H1 (cell line): ENCODE data around the gene SLC35F5. TPM values are rescaled to one million over a fixed set of nuclear protein-coding genes. Genes with fewer than 3 reads are reported as not detected.
A peak's percentile ranks its signal among the peaks of the same experiment; 100 is the strongest.

ENCODE experiments used
- CTCF ChIA-PET: fragments of 300-600 bp; sonication (Branson Sonifier 250); formaldehyde crosslinking; loops from one replicate; lab custom pipeline; 2021; ENCODE audit not compliant: partially characterized antibody; lab: Charles Lee
- POLR2A ChIA-PET: fragments of 300-600 bp; sonication (Branson Sonifier 250); formaldehyde crosslinking; loops from one replicate; lab custom pipeline; 2021; ENCODE audit warnings: inconsistent platforms; ENCODE audit not compliant: partially characterized antibody; lab: Charles Lee
- DNase-seq, 2 experiments: peaks; one replicate each; pipeline versions ENCODE4 v3.0.0 to v3.0.0-alpha.2; 2010 to 2022; ENCODE audit warnings: low spot score in 2 of 2, low read depth in 1 of 2, mixed read lengths in 1 of 2
- FAIRE-seq: peaks from 2 replicates; lab custom pipeline; 2011; peaks lifted over from hg19 to GRCh38; lab: Jason Lieb, UNC
- H2AFZ ChIP-seq: 2 replicates; pipeline ENCODE4 v1.8.1; 2012; ENCODE audit warnings: low read length, inconsistent platforms
- H2AK5ac ChIP-seq: 2 replicates; pipeline ENCODE4 v1.6.1; 2013; ENCODE audit warnings: low read depth, low read length
- H2BK120ac ChIP-seq: replicated peaks from 2 replicates; pipeline ENCODE3; 2013; ENCODE audit warnings: low read depth, low read length, inconsistent platforms
- H2BK12ac ChIP-seq: 2 replicates; pipeline ENCODE4 v1.6.1; 2013; ENCODE audit warnings: low read depth, low read length
- H2BK15ac ChIP-seq: 2 replicates; pipeline ENCODE4 v1.6.1; 2013; ENCODE audit warnings: low read length
- H2BK20ac ChIP-seq: 2 replicates; pipeline ENCODE4 v1.6.1; 2013; ENCODE audit warnings: low read length
- H2BK5ac ChIP-seq: 2 replicates; pipeline ENCODE4 v1.6.1; 2013; ENCODE audit warnings: low read depth, low read length
- H3K14ac ChIP-seq: 2 replicates; pipeline ENCODE4 v1.6.1; 2013; ENCODE audit warnings: inconsistent platforms; ENCODE audit not compliant: insufficient read length
- H3K18ac ChIP-seq: 2 replicates; pipeline ENCODE4 v1.6.1; 2013; ENCODE audit warnings: low read length; ENCODE audit errors: extremely low read depth
- H3K23ac ChIP-seq: 2 replicates; pipeline ENCODE4 v1.6.1; 2013; ENCODE audit warnings: inconsistent platforms; ENCODE audit not compliant: insufficient read length
- H3K23me2 ChIP-seq: 2 replicates; pipeline ENCODE4 v1.6.1; 2013; ENCODE audit warnings: low read depth, low read length
- H3K27ac ChIP-seq: 2 replicates; pipeline ENCODE4 v1.6.1; 2011; ENCODE audit warnings: low read depth, low read length, inconsistent platforms
- H3K27me3 ChIP-seq, 4 experiments: replicated peaks in 1 of 4; 1 replicate in 1 of 4; 2 replicates in 3 of 4; pipeline versions ENCODE4 v1.6.1 to v1.8.1; 2011 to 2013; ENCODE audit warnings: low read length in 3 of 4, mild to moderate bottlenecking in 3 of 4, inconsistent platforms in 2 of 4, mixed read lengths in 2 of 4, moderate library complexity in 1 of 4; ENCODE audit not compliant: control insufficient read depth in 3 of 4, insufficient read depth in 3 of 4; ENCODE audit errors: extremely low read depth in 1 of 4
- H3K36me3 ChIP-seq, 4 experiments: 2 replicates each; pipeline versions ENCODE4 v1.6.1 to v1.8.1; 2011 to 2013; ENCODE audit warnings: mild to moderate bottlenecking in 4 of 4, low read length in 3 of 4, moderate library complexity in 2 of 4, control low read depth in 1 of 4, inconsistent platforms in 1 of 4; ENCODE audit not compliant: insufficient read depth in 4 of 4, control insufficient read depth in 2 of 4
- H3K4ac ChIP-seq: replicated peaks from 2 replicates; pipeline ENCODE3; 2013; ENCODE audit warnings: low read length, low read depth, mixed read lengths, inconsistent platforms; ENCODE audit not compliant: insufficient read length
- H3K4me1 ChIP-seq, 4 experiments: replicated peaks in 1 of 4; 1 replicate in 1 of 4; 2 replicates in 3 of 4; pipeline versions ENCODE4 v1.6.1 to v1.8.1; 2011 to 2013; ENCODE audit warnings: low read length in 3 of 4, inconsistent platforms in 2 of 4, mixed read lengths in 1 of 4; ENCODE audit not compliant: insufficient read depth in 4 of 4, control insufficient read depth in 3 of 4
- H3K4me2 ChIP-seq, 2 experiments: 2 replicates each; pipeline versions ENCODE4 v1.6.1 to v1.8.1; 2011 to 2013; ENCODE audit warnings: low read depth in 2 of 2, low read length in 2 of 2, control low read depth in 1 of 2, inconsistent platforms in 1 of 2, mild to moderate bottlenecking in 1 of 2; ENCODE audit not compliant: insufficient read depth in 1 of 2
- H3K4me3 ChIP-seq, 4 experiments: fragments of 200-600, 300-600 bp in 1 of 4; sonication (generic), shearing (Covaris generic), sonication (Bioruptor Twin) in 1 of 4; 2 replicates each; pipeline versions ENCODE4 v1.5.1 to v1.8.1; 2011 to 2016; ENCODE audit warnings: low read length in 4 of 4, low read depth in 3 of 4, control low read depth in 2 of 4, inconsistent platforms in 2 of 4, mild to moderate bottlenecking in 2 of 4, mixed read lengths in 1 of 4, moderate library complexity in 1 of 4; ENCODE audit not compliant: insufficient read depth in 2 of 4; ENCODE audit errors: extremely low read depth in 1 of 4
- H3K56ac ChIP-seq: replicated peaks from 2 replicates; pipeline ENCODE3; 2013; ENCODE audit warnings: low read depth, mild to moderate bottlenecking, mixed read lengths, low read length, inconsistent platforms; ENCODE audit not compliant: insufficient read length
- H3K79me1 ChIP-seq: 2 replicates; pipeline ENCODE4 v1.6.1; 2013; ENCODE audit warnings: low read depth, low read length, control low read depth
- H3K79me2 ChIP-seq, 2 experiments: 2 replicates each; pipeline versions ENCODE4 v1.6.1 to v1.8.1; 2012 to 2013; ENCODE audit warnings: low read length in 2 of 2, mild to moderate bottlenecking in 2 of 2, inconsistent platforms in 1 of 2; ENCODE audit not compliant: insufficient read depth in 2 of 2, control insufficient read depth in 1 of 2
- H3K9ac ChIP-seq, 4 experiments: replicated peaks in 1 of 4; 1 replicate in 1 of 4; 2 replicates in 3 of 4; pipeline versions ENCODE4 v1.6.1 to v1.8.1; 2011 to 2013; ENCODE audit warnings: low read depth in 3 of 4, low read length in 3 of 4, control low read depth in 2 of 4, mild to moderate bottlenecking in 2 of 4, moderate library complexity in 2 of 4, inconsistent platforms in 1 of 4; ENCODE audit errors: extremely low read depth in 1 of 4
- H3K9me3 ChIP-seq, 2 experiments: 2 replicates each; pipeline versions ENCODE4 v1.6.1 to v1.8.1; 2012 to 2013; ENCODE audit warnings: mild to moderate bottlenecking in 2 of 2, moderate library complexity in 2 of 2, control low read depth in 1 of 2, inconsistent platforms in 1 of 2, low read depth in 1 of 2, low read length in 1 of 2, mixed read lengths in 1 of 2; ENCODE audit not compliant: insufficient read depth in 2 of 2
- H4K20me1 ChIP-seq, 2 experiments: replicated peaks in 1 of 2; 2 replicates each; pipeline versions ENCODE3 to v1.8.1; 2011 to 2013; ENCODE audit warnings: inconsistent platforms in 2 of 2, low read length in 2 of 2, mild to moderate bottlenecking in 1 of 2; ENCODE audit not compliant: insufficient read depth in 2 of 2, control insufficient read depth in 1 of 2
- H4K5ac ChIP-seq: 2 replicates; pipeline ENCODE4 v1.6.1; 2013; ENCODE audit warnings: low read length, low read depth, mixed read lengths, inconsistent platforms; ENCODE audit not compliant: insufficient read length
- H4K8ac ChIP-seq: 2 replicates; pipeline ENCODE4 v1.8.0; 2013; ENCODE audit warnings: mild to moderate bottlenecking, moderate library complexity, low read length, inconsistent platforms; ENCODE audit not compliant: insufficient read depth; ENCODE audit errors: extremely low read depth
- H4K91ac ChIP-seq: replicated peaks from 2 replicates; pipeline ENCODE3; 2013; ENCODE audit warnings: low read length, mixed read lengths, inconsistent platforms; ENCODE audit not compliant: insufficient read length
- CBX8 ChIP-seq: fragments of 300-800, 300-1000 bp; sonication (generic); IDR thresholded peaks from 2 replicates; pipeline ENCODE4 v1.7.1; 2016; ENCODE audit warnings: low read depth, low read length, borderline replicate concordance
- CTCF ChIP-seq, 3 experiments: IDR thresholded peaks; 1 replicate in 2 of 3; 2 replicates in 1 of 3; pipeline versions ENCODE4 v1.5.1 to v1.6.1; 2011; ENCODE audit warnings: low read length in 3 of 3, mild to moderate bottlenecking in 3 of 3, inconsistent platforms in 2 of 3, low read depth in 1 of 3, moderate library complexity in 1 of 3; ENCODE audit not compliant: insufficient read depth in 1 of 3; ENCODE audit errors: control extremely low read depth in 1 of 3
- RAD21 ChIP-seq, 2 experiments: IDR thresholded peaks in 1 of 2; conservative IDR thresholded peaks in 1 of 2; 2 replicates each; pipeline ENCODE4 v1.6.1; 2011; ENCODE audit warnings: low read depth in 2 of 2, low read length in 2 of 2, improper control_type of control experiment in 1 of 2, inconsistent platforms in 1 of 2, mild to moderate bottlenecking in 1 of 2, moderate library complexity in 1 of 2
- RBBP5 ChIP-seq: IDR thresholded peaks from 2 replicates; pipeline ENCODE4 v1.7.1; 2012; ENCODE audit warnings: low read depth, mild to moderate bottlenecking, inconsistent platforms, low read length, moderate library complexity, borderline replicate concordance
- SIX5 ChIP-seq: IDR thresholded peaks from 2 replicates; pipeline ENCODE4 v1.6.1; 2011; ENCODE audit warnings: mild to moderate bottlenecking, low read depth, low read length
- YY1 ChIP-seq: IDR thresholded peaks from 2 replicates; pipeline ENCODE4 v1.6.1; 2011; ENCODE audit warnings: low read depth, mild to moderate bottlenecking, low read length
- WGBS, 2 experiments: shearing (Covaris generic) in 1 of 2; methylation state at CpG; one replicate each; pipeline versions ENCODE4 v1.1.6 to v1.1.7; 2013 to 2015; ENCODE audit warnings: low lambda C conversion rate in 2 of 2, mixed read lengths in 2 of 2, inconsistent platforms in 1 of 2, low coverage in 1 of 2, missing lambda C conversion rate in 1 of 2; ENCODE audit not compliant: insufficient replicate concordance in 2 of 2, insufficient coverage in 1 of 2, insufficient read length in 1 of 2; ENCODE audit errors: extremely low coverage in 1 of 2, missing lambda C conversion rate in 1 of 2; 5-methylcytosine and 5-hydroxymethylcytosine counted together
- polyA plus RNA-seq, 7 experiments: library from polyadenylated mRNA; depleted of rRNA in 3 of 7; stranded (reverse) in 5 of 7; unstranded in 2 of 7; fragments of >200 nt in 5 of 7; fragments of 200-250 nt in 2 of 7; gene quantifications; 1 replicate in 5 of 7; 2 replicates in 1 of 7; 4 replicates in 1 of 7; pipeline versions ENCODE4 v1.2.1 to v1.2.3, GENCODE V29; 2011 to 2013; ENCODE audit warnings: missing spikeins in 2 of 7, mixed read lengths in 2 of 7
- total RNA-seq: library from RNA; stranded (reverse); fragmentation: NEBNext Ultra II Directional; extraction: Animal tissue kit (Norgen Biotek cat#: 25700); gene quantifications from 2 replicates; pipeline ENCODE4 v1.2.1, GENCODE V29; 2021

SLC35F5 gene
- total and polyA plus RNA-seq, 2 of the 8 experiments (the other 6 are each of a cell fraction or from before 2014, with no cell fraction given) = 11.8 to 22.2 TPM

DNA sequence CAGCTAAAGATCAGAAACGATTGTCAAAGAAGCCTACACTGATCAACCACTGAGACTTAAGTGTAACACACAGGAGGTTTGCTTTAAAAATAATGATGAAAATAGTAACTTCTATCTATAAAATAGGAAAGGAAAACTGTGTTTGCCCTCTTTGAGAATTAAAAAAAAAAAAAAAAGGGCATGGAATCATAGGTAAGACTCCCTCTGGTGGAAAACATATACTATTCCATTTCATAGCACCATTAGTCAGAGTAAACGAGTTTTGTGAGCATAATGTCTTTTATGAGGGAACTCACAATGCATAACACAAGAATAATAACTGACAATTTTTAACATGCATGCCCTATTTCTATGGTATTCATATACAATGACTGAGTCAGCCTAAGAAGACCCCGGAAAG lies 36.3 kb downstream of the SLC35F5 start:
- Histone ChIP-seq H3K56ac (no peak overlapping the region), H2AK5ac (no peak overlapping the region), H2BK12ac (no peak overlapping the region), H2BK5ac (no peak overlapping the region), H3K4me2 (no peak overlapping the region), H2BK120ac (no peak overlapping the region), H3K4ac (no peak overlapping the region), H3K9me3 (no peaks in the 10 kb centered on the region), H3K9ac (no peak overlapping the region), H3K79me2 (no peaks in the 10 kb centered on the region), H3K14ac (no peak overlapping the region), H3K23me2 (no peaks in the 10 kb centered on the region), H3K4me3 (no peak overlapping the region), H3K23ac (no peak overlapping the region), H4K8ac (no peak overlapping the region), H4K5ac (no peak overlapping the region), H2BK15ac (no peak overlapping the region), H3K79me1 (no peaks in the 10 kb centered on the region), H4K91ac (no peak overlapping the region), H4K20me1 (no peaks in the 10 kb centered on the region), H3K27ac (no peak overlapping the region), H2AFZ (no peak overlapping the region), H3K36me3 (peaks cover 0 to 8% (median 1%) of the 10 kb centered on the region in 4 experiments; a peak in 3 of 8 replicates), H2BK20ac (no peak overlapping the region), H3K18ac (no peak overlapping the region), H3K27me3 (no peaks in the 10 kb centered on the region), H3K4me1 (no peaks in the 10 kb centered on the region)
- WGBS, 2 experiments = 90% methylated on average over 3 of the region's 3 CpGs; no CpG with 5 or more reads in 1 of the 2 experiments
- CTCF ChIA-PET = interaction anchor here (0.7 to 1.5 kb wide), 3 partner anchors 10 to 246 kb away, joined by 3 read pairs; no protein-coding TSS in a partner anchor
- no peak for DNase-seq
- no peak for TF ChIP-seq SIX5
- no peak for TF ChIP-seq CBX8
- TF ChIP-seq RBBP5 = no peak
- TF ChIP-seq RAD21 (IDR thresholded peaks at IDR 0.05 in 1 of 2, conservative IDR thresholded peaks at IDR 0.05 in 1 of 2; ENCODE audit: low read depth in 2 of 2, low read length in 2 of 2) = peak in 1 of 2 experiments; percentile 34; a peak in 1 of 4 replicates
- TF ChIP-seq CTCF (IDR thresholded peaks at IDR 0.05; ENCODE audit: control extremely low read depth in 1 of 3, insufficient read depth in 1 of 3, low read depth in 1 of 3, low read length in 3 of 3) = peak in 2 of 3 experiments; percentile 9 to 24; a peak in 2 of 4 replicates
- TF ChIP-seq YY1 = no peak
- POLR2A ChIA-PET = no interaction called here
- no peak for FAIRE-seq
